A673 (cell line): ENCODE results near the gene ADAM12. TPM values are rescaled to one million over a fixed set of nuclear protein-coding genes. Genes with fewer than 3 reads are reported as not detected.

ENCODE experiments used
- BruUV-seq: library from RNA; stranded (reverse); fragments of 400-500 nt; replicated peaks from 2 replicates; lab custom pipeline; 2021; lab: Mats Ljungman, UMichigan
- CTCF ChIA-PET: fragments of 300-600 bp; sonication (Branson Sonifier 250); formaldehyde crosslinking; loops from one replicate; lab custom pipeline; 2022; ENCODE audit warnings: antibody characterized with exemption; lab: Charles Lee
- POLR2A ChIA-PET: fragments of 300-600 bp; sonication (Branson Sonifier 250); formaldehyde crosslinking; loops from one replicate; lab custom pipeline; 2022; ENCODE audit warnings: antibody characterized with exemption; ENCODE audit not compliant: low non-redundant PET; lab: Charles Lee
- DNase-seq: peaks from one replicate; pipeline ENCODE4 v3.0.0-alpha.2; 2015; ENCODE audit warnings: low spot score
- H3K27ac ChIP-seq: fragments of 200-600 bp; sonication (generic); 2 replicates; pipeline ENCODE4 v1.5.1; 2016; ENCODE audit warnings: mixed run types, low read depth, mild to moderate bottlenecking, mixed read lengths, antibody characterized with exemption, low read length; ENCODE audit not compliant: poor library complexity, severe bottlenecking
- H3K27me3 ChIP-seq: fragments of 200-600 bp; sonication (generic); replicated peaks from 2 replicates; pipeline ENCODE4 v1.6.1; 2017; ENCODE audit warnings: mixed run types, low read depth, mild to moderate bottlenecking, mixed read lengths, antibody characterized with exemption, low read length; ENCODE audit not compliant: insufficient read depth, poor library complexity
- H3K36me3 ChIP-seq: fragments of 200-600 bp; sonication (generic); 2 replicates; pipeline ENCODE4 v1.6.1; 2016; ENCODE audit warnings: mixed run types, mild to moderate bottlenecking, mixed read lengths, antibody characterized with exemption, low read length; ENCODE audit not compliant: insufficient read depth, poor library complexity, severe bottlenecking
- H3K4me1 ChIP-seq: fragments of 200-600 bp; sonication (generic); 2 replicates; pipeline ENCODE4 v1.6.1; 2017; ENCODE audit warnings: mixed run types, mild to moderate bottlenecking, mixed read lengths, antibody characterized with exemption, low read length; ENCODE audit not compliant: insufficient read depth, poor library complexity, severe bottlenecking
- H3K4me3 ChIP-seq: fragments of 200-600 bp; sonication (generic); 2 replicates; pipeline ENCODE4 v1.5.1; 2016; ENCODE audit warnings: low read depth, mixed run types, mild to moderate bottlenecking, mixed read lengths, low read length; ENCODE audit not compliant: poor library complexity, severe bottlenecking
- H3K9me3 ChIP-seq: fragments of 200-600 bp; sonication (generic); 2 replicates; pipeline ENCODE4 v1.6.1; 2016; ENCODE audit warnings: mixed run types, low read depth, mild to moderate bottlenecking, mixed read lengths, antibody characterized with exemption, low read length; ENCODE audit not compliant: poor library complexity, severe bottlenecking
- EZH2 ChIP-seq: fragments of 200-600 bp; sonication (generic); IDR thresholded peaks from 2 replicates; pipeline ENCODE4 v1.6.1; 2017; ENCODE audit warnings: borderline replicate concordance, low read depth, mild to moderate bottlenecking, mixed read lengths, antibody characterized with exemption, low read length; ENCODE audit not compliant: poor library complexity, severe bottlenecking
- intact Hi-C: fragments of 100-400 bp; cut with micrococcal nuclease; formaldehyde crosslinking; loops from one replicate; pipeline ENCODE4 v1.10.0; 2022; ENCODE audit not compliant: unreplicated experiment
- total RNA-seq: library from RNA; stranded (reverse); gene quantifications from 2 replicates; pipeline ENCODE4 v1.2.3, GENCODE V29; 2021
- TF ChIP-seq, protein P1 (sequence below): fragments of 300-800, 200-600 bp; sonication (generic); conservative IDR thresholded peaks from 2 replicates; pipeline ENCODE4 v1.5.1; 2017; ENCODE audit warnings: low read depth, mild to moderate bottlenecking, antibody characterized with exemption, low read length, moderate library complexity, mixed read lengths

Gene ADAM12
- total RNA-seq, 1 experiment from 2014 or later = 0.17 TPM

DNA sequence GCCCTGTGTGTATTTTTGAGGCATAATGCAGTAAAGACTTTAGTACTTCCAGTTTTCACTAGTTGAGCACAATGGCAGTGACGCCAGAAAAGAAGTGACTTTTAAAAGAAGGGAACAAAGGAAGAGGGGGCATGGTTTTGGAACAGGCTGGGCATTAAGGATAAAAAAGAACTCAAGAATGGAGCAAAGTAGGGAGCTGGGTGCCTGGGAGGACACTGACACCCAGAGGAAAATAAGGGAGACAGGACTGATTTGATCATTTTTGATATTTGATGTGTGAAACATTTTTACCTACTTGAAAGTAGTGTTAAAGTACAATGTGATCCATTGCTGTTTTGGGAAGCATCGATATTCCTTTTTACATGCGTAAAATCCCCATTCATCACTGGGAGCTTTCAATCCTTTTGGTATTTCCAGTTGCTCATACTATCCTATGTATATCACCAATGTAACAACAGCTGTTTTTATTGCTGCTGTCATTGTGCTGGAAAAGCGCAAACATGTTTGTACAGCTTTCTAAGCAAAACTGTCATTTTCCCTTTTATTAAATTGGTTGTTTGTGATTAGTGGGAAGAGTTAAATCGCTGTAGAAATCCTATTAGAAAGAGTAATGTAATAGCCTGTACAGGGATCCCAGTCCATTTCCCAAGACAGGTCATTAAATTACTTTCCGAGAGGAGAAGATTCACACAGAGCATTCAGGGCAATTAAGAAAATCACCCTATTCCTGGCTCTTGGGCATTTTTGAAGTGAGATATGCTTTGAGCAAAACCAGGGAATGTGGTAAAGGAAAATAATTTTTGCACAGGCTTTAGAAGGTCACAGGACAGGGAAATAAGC is 85.2 kb downstream of the ADAM12 start:
- H3K36me3 ChIP-seq = no peaks in the 10 kb centered on the region
- intact Hi-C loops = loop anchor here (2.0 kb wide), 1 partner anchor 320 kb away; no protein-coding TSS in a partner anchor
- no TSS peak for BruUV-seq

DNA sequence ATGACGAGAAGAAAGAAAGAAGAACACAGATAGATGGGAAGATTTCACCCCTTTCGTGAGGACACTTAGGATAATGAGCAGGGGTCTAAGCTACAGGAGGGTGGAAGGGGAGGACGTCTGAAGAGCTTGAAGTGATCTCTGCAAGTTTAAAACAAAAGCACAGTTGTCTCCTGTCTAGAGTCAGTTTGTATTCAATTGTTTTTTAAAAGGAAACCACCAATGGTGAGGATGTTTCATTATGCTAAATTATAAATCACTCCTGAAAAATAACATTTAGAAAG is 85.9 kb downstream of the ADAM12 start:
- H3K4me3 ChIP-seq = no peak overlapping the region
- H3K4me1 ChIP-seq = no peaks in the 10 kb centered on the region
- ChIA-PET CTCF (no interaction called here), POLR2A (no interaction called here)
- peaks cover 12% of the 10 kb centered on the region for H3K27me3 ChIP-seq
- TF ChIP-seq, protein P1, sequence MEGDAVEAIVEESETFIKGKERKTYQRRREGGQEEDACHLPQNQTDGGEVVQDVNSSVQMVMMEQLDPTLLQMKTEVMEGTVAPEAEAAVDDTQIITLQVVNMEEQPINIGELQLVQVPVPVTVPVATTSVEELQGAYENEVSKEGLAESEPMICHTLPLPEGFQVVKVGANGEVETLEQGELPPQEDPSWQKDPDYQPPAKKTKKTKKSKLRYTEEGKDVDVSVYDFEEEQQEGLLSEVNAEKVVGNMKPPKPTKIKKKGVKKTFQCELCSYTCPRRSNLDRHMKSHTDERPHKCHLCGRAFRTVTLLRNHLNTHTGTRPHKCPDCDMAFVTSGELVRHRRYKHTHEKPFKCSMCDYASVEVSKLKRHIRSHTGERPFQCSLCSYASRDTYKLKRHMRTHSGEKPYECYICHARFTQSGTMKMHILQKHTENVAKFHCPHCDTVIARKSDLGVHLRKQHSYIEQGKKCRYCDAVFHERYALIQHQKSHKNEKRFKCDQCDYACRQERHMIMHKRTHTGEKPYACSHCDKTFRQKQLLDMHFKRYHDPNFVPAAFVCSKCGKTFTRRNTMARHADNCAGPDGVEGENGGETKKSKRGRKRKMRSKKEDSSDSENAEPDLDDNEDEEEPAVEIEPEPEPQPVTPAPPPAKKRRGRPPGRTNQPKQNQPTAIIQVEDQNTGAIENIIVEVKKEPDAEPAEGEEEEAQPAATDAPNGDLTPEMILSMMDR = no peak
- TF ChIP-seq EZH2 = no peak
- H3K27ac ChIP-seq = no peak overlapping the region
- no peaks in the 10 kb centered on the region for H3K36me3 ChIP-seq
- DNase-seq = no peak
- BruUV-seq = no TSS peak
- no peaks in the 10 kb centered on the region for H3K9me3 ChIP-seq
- intact Hi-C loops = loop anchor here (2.0 kb wide), 1 partner anchor 320 kb away; no protein-coding TSS in a partner anchor

More for the DNA sequence above, 85.2 kb downstream of the ADAM12 start:
- DNase-seq = peak; percentile 2
- Histone ChIP-seq H3K4me3 (no peak overlapping the region), H3K9me3 (no peaks in the 10 kb centered on the region), H3K4me1 (no peaks in the 10 kb centered on the region), H3K27me3 (peaks cover 12% of the 10 kb centered on the region), H3K27ac (no peak overlapping the region)
- POLR2A ChIA-PET = no interaction called here
- TF ChIP-seq, protein P1 = peak; percentile 18; the same call in 1 of the 2 replicates
- no peak for TF ChIP-seq EZH2
- CTCF ChIA-PET = no interaction called here

DNA sequence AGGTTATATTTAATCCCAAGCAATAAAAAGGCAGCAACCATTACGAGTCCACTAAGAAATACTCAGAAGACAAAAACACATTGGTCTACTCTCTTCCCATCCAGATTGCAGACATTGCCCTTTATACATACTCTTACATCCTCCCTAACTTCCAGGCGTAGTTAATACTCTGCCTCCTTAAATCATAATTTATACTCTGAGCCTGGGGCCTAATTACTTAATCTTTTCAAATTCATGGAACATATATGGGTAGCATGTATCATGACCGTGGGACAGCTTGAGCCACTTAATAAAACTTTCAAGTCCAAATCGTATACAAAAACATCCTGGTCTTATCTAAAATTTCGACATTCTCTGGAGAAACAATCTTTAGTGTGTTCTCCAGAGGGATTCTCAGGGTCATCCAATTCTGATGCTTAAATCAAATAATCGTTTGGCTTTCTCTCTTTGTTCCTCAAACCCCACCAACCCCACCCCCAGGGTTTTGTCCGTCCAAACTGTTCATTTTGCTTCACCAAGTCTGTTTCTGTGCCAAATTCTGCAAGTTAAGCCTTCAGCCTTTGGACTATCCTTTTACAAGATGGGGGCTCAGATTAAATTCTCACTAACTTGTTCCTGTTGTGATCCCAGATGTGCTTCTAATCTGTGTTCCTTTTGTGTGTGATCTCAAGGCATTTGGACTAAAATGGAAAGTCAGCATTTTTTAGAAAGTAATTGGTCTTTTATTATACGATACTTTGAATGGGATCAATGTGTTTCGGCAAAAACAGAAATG is 86.4 kb downstream of the ADAM12 start:
- Histone ChIP-seq H3K36me3 (no peaks in the 10 kb centered on the region), H3K4me1 (no peaks in the 10 kb centered on the region), H3K4me3 (no peak overlapping the region), H3K9me3 (no peaks in the 10 kb centered on the region), H3K27me3 (peaks cover 8% of the 10 kb centered on the region), H3K27ac (no peak overlapping the region)
- CTCF ChIA-PET = no interaction called here
- DNase-seq = no peak
- intact Hi-C loops = loop anchor here (2.0 kb wide), 1 partner anchor 319 kb away; no protein-coding TSS in a partner anchor
- POLR2A ChIA-PET = no interaction called here
- no TSS peak for BruUV-seq
- no peak for TF ChIP-seq EZH2
- TF ChIP-seq, protein P1 = no peak
